Cerebellar nuclear complex (tissue), 1 donor: ENCODE data around the gene GADD45B.
"Not testable (repeated sequence)": the region's sequence is repeated elsewhere in the genome, so short reads cannot be mapped to it uniquely, and the experiment has no call there.

Source experiments
- DNase-seq, 2 experiments: peaks; one replicate each; lab custom pipeline; 2025; lab: John Stamatoyannopoulos, UW

Gene GADD45B

DNA sequence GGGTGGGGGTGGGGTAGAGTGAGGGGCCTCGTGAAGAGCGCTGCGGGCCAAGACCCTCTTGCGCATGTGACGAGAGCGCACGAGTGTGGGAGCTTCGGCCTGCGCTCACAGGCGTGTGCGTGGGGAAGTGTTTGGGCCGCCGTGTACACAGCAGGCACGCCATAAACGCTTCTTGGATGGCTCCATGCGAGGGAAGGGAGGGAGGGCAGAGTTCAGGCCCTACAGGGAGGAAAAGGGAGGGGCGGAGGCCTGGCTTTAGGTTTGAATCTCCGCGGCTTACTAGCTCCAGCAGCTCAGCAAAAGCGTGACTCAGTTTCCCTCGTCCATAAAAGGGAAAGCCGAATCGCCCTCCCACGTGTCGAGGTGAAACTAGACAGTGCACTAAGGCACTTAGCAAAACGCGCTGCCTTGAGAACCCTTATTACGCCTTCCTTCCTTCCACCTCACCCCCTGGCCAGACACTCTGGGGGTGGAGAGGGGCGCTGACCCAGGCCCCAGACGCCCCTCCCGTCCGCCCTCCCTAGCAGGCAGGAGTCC lies 12.5 kb downstream of the GADD45B start:
- DNase-seq: no peak

DNA sequence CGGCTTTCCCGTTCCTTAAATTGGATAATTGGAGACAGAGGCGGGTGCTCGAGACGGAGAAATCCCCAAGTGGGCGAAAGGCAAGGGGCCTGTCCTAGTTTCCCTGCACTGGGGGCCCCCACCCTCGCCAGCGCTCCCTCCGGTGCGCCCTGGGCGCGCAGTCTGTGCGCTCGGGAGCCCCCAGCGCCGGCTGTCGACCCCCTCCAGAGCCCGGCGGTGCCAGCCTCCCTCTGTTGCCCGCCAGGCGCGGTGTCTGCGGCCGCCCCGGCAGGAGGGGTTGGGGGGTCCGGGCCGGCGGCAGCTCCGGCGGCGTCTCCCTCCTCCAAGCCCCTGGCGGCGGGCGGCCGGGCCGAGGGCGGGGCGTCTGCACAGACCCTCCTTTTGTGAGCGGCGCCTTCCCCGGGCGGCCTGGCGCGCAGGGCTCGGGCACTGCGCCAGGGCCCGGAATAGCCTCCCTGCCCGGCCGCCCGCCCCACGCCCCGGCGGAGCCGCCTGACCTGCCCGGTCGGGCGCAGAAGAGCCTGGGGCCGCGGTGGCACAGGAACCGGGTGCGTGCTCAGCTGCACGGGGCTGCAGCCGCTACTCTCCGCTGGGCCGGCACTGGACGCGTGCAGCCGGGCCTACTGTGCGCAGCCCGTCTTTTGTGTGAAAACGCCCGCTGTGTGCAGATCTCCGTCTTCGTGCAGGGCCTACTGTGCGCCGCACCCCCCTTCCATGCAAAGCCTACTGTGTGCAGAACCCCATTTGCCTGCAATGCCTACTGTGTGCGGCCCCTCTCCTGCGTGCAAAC lies 13.2 kb downstream of the GADD45B start:
- no peak for DNase-seq

- no peak for DNase-seq
Measured at GRCh38 chr19:2490659-2491058, 14.7 kb downstream of the GADD45B start.

- no peak for DNase-seq
Measured at GRCh38 chr19:2491130-2491801, 15.3 kb downstream of the GADD45B start.

GRCh38 chr19:2492870-2493269 lies 16.9 kb downstream of the GADD45B start:
- no peak for DNase-seq

GRCh38 chr19:2493448-2493847 lies 17.5 kb downstream of the GADD45B start:
- not testable (repeated sequence) for DNase-seq

DNA sequence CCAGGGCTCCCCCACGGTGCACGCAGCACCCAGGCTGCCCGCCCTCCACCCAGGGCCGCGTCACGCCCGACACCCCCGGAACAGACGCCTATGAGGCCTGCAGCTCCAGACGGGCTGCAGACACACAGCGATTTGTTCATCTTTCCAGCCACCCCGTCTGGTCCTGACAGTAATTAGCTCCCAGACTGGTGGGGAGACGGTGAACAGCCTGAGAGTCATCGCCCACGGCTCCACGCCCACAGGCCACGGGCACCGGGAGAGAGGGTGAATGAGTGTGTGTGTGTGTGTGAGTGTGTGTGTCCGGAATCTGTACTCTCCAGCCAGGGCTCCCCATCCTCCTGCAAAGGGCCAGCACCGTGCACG lies 18.1 kb downstream of the GADD45B start:
- DNase-seq: no peak

DNA sequence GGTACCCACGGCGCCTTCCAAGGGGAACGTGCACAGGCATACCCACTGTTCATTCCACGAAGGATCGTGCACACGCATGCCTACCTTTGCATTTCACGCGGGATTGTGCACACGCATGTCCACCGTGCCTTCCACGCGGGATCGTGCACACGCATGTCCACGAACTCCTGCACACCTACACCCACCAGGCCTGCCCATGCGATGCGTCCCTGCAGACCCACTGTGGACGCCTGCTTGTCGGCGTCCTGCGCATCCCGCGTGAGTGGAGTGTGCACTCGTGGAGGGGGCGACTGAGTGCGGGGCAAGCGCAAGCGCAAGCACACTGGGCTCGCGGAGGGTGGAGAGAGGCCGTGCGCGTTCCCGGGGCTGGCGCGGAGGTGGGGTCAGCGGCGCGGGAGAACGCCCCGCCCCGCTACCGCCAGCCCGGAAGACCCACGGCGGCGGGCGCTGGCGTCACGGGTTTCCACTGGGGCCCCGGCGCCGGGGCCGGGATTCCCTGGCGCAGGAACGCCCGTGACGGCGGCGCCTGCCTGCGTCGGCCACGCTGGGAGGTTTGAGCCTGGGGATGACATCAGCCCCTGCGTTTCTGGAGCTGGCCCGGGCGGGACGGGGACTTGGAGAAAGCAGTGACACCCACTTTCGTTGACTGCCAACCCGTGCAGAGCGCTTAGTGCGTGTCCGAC lies 18.7 kb downstream of the GADD45B start:
- DNase-seq: peak in 1 of 2 experiments; percentile 9

DNA sequence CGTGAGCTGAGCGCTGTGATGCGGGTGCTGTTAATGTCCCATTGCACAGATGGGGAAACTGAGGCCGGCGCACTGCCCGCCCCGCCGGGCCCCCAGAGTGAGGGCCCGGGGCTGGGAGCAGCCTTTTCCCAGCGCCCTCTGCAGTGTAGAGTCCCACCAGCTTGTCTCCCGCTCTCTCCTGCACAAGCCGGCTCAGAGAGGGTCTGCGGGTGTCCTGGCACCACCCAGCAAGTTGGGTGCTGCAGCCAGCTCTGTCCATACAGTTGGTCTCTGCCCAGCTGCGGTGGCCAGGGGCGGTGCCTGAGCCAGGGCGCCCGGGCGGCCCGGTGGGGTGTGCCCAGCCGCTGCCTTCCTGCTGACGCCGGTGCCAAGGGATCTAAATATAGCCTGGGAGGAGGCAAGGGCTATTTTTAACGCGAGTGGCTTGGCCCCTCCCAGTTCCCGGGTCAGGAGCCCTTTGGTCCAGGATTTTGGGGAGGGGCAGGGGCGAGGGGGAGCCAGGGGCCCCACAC lies 19.3 kb downstream of the GADD45B start:
- peak in 1 of 2 experiments; percentile 14 for DNase-seq

- DNase-seq: peak in 1 of 2 experiments; percentile 9
Measured at GRCh38 chr19:2495651-2496316, 19.9 kb downstream of the GADD45B start.

DNA sequence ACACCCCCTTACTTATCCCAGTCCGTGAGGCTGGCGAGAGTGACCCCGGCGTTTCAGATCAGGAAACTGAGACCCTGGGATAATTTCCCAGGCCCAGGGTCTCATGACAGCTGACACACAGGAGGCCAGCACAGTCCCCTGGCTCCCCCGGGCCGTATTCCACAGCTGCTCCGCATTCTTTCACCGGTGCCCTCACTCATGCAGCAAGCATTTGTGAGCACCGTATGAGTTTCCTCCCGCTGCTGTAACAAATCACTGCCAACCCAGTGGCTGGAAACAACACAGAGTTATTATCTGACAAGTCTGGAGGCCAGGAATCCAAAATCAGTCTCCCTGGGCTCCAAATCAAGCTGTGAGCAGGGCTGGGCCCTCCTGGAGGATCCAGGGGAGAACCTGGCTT lies 21.3 kb downstream of the GADD45B start:
- DNase-seq: no peak

- DNase-seq: no peak
Measured at GRCh38 chr19:2500156-2500555, 24.2 kb downstream of the GADD45B start.

GRCh38 chr19:2500841-2501261 lies 24.9 kb downstream of the GADD45B start:
- no peak for DNase-seq

DNA sequence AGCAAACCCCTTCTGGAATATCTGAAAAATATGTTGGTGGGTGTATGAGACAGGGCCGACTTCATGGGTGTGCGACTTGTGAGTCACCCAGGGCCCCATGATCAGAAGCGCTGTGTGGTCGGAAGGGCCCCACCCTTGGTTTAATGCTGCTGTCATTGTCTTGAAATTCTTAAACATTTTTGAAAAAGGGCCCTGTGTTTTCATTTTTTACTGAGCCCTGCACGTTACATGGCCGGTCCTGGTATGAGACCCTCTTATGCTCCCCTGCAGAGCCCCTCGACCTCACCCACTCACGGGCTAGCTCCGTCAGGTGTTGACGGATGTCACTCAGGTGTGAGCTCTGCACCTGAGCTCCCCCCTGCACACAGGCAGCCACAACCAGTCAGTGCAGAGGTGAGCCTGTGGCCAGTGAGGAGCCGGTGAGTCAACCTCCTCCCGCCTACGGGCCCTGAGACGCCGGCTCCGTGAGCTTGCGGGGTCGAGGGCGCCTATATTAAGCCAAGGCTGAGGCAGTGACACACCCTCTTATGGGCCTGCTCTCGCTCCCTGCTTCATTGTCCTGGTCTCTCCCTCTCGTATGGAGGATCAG lies 27.7 kb downstream of the GADD45B start:
- no peak for DNase-seq

DNA sequence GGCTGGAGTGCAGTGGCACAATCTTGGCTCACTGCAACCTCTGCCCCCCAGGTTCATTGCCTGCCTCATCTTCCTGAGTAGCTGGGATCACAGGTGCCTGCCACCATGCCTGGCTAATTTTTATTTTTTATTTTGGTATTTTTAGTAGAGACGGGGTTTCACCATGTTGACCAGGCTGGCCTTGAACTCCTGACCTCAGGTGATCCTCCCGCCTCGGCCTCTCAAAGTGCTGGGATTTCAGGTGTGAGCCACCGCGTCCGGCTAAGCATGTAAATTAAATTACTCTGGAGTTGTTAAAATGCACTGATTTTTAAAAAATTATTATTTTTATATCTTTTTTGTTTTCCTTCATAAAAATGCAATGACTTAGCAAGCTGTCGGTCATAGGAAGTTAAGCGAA lies 30.7 kb downstream of the GADD45B start:
- DNase-seq: not testable (repeated sequence)

DNA sequence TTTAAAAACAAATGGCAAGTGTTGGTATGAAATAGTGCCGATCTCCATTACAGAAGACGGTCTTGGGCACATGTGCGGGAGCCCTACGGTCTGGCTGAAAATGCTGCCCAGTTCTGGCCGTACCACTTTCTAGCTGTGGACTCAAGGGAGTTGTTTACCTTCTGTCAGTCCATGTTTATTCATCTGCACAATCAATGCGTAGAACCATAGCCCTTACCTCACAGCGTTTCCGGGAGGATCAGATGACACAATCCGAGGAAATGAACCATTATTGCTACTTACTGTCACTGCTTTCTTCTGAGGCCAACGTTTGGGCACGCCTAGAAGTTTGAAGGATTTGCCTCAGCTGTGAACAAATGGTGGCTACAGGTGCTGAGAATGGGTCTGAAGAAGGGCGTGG lies 31.2 kb downstream of the GADD45B start:
- DNase-seq: no peak

- no peak for DNase-seq
Measured at GRCh38 chr19:2509096-2509495, 33.2 kb downstream of the GADD45B start.

DNA sequence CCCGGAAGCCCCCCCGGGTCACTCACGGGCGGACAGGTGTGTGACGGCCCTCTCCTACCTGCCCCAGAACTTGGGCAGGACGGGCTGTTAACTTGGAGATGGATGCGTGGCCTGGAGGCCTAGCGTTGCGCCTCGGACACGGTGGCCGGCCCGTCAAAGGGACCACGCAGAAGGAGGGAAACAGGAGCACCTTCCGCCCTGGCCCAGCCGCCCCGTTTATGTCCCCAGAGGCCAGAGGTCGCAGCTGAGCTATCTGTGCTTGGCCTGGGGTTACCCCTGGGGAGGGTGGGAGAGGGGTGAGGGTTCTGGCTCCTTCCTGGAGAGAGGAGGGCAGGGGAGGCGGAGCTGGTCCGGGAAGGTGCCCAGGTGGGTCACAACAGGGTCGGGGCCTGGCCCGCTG lies 35.6 kb downstream of the GADD45B start:
- no peak for DNase-seq

DNA sequence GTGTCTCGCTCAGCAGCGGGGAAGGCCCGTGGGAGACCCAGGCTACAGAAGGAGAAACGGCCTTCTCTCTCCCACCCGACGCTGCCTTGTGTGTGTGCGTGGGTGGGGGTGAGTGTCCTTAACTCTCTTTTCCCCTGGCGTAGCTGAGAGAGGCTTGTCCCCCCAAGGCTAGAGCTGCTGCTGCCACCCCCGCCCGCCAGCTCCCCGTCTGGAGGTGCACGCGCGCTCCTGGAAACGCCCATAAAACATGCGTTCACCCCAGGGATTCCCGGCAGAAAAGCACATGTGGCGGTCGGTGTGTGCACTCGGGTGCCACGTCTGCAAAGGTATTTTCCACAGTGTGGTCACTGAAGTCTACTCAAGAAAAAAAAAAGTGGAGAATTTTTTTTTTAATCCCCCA lies 36.1 kb downstream of the GADD45B start:
- DNase-seq: no peak

DNA sequence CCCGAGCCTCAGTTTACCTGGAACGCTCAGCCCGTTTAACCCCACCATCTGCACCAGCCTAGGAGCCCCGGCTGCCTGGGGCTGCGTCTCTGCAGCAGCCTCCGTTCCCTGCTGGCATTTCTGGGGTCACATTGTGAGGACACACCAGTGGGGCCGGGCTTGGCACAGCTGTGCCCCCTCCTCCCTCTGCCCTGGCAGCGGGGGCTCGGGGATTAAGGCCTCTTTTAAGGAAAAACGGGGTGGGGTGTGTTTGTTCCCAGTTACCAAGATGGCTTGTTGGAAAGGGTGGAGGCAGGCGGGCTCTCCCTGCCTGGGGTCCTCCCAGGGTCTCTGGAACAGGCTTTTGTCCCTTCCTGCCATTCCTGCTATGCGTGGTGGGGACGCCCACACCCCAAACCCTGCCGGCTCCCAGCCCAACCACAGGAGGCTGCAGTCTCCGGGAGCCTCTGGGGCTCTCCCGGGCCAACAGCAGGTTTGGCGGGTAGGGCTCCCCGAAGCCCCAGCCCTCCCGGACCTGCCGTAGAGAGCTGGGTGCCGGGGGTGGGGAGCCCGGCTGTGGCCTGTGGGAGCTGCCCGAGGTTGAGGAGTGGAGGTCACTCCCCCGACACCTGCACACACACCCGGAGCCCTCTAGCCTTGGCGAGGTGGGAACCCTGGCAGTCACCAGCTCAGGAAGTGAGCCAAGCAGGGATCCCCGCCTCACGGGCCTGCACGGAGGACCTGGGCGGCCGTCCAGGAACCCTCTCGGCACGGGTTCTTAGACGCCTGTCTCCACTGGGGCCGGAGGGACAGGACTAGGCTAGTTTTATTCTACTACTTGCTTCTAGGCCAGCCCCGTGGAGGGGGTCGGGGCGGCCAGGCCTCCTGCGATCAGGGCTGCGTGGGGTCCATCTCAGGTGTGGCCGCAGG lies 36.9 kb downstream of the GADD45B start:
- no peak for DNase-seq
